Stimulated activated CD4-positive, alpha-beta T cell treated with anti-CD3 and anti-CD28 coated beads, Interleukin-15, amount 100 ng/mL, for 1 hour (primary cell): Measurements from ENCODE around the gene SNRNP27.
"Not testable (repeated sequence)": the region's sequence is repeated elsewhere in the genome, so short reads cannot be mapped to it uniquely, and the experiment has no call there.

Source experiments
- DNase-seq, 2 donors: peaks; one replicate each; pipeline ENCODE4 v3.0.0-alpha.2; 2020; ENCODE audit warnings: low read depth in 1 of 2, low spot score in 1 of 2

The SNRNP27 gene, protein sequence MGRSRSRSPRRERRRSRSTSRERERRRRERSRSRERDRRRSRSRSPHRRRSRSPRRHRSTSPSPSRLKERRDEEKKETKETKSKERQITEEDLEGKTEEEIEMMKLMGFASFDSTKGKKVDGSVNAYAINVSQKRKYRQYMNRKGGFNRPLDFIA

GRCh38 chr2:69893684-69894551, at the start of gene SNRNP27:
TSS of gene SNRNP27 (plus strand) at chr2:69893956. CDS start at chr2:69893985, 29 bp downstream.
- DNase-seq, result peak; percentile 60 to 72

DNA sequence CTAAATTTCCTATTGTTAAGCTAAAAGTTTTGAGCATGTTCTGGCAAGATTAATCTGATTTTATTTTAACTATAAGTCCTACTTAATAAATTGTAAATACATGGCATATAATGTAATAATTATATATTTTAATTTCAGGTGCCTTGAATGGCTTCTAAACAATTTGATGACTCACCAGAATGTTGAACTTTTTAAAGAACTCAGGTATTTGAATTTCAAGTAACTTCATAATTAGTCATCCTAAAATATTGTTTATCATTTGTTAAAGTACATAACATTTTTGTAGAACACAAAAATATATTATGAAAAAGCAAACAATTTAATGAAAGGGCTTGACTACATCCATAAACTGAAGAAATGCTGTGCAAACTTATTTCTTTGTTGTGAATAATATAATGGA, 49.8 kb upstream of the SNRNP27 start:
- no peak for DNase-seq

DNA sequence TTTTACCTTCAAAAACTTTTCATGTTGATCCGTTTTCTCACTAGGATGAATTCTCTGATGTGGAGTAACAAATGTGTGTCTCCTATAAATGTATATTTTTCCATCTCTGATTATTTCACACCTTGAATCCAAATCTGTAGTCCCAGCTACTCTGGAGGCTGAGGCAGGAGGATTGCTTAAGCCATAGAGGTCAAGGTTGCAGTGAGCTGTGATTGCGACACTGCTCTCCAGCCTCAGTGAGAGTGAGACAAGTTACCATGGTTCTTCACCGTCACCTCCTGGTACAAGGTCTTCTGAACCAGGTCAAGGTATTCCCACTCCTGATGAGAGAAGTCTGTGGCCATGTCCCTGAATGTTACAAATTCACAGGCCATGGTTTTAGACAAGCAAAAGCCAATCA, 49.2 kb upstream of the SNRNP27 start:
- DNase-seq, result no peak

GRCh38 chr2:69846182-69847067, 47.3 kb upstream of the SNRNP27 start:
- no peak for DNase-seq

DNA sequence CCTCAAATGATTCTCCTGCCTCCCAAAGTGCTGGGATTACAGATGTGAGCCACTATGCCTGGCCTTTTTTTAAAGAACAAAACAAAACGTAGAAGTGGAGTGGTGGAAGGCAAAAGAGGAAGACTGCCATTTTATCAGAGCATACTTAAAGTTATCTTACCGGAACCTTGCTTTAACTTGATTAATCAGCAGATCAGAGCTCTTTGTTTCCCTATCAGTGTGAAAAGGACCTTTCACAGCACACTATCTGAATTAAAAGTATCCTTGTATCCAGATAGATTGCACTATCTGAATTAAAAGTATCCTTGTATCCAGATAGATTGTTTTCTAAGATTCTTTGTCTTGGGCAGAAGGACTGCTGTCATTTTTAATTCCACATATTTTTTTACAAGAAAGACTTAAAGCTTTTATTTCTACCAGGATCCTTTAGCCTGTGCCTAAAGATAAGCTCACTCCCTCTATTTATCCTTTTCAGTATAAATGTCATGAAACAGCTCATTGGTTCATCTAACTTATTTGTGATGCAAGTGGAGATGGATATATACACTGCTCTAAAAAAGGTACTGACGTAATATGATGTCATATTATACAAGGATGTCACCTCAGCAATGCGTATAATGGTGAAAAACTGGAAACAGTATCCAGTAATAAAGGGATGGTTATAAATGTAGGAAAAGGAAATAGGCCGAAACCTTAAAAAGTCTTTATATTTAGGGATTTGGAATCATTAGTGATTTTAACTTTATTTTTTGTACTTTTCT, 46.5 kb upstream of the SNRNP27 start:
- no peak for DNase-seq

DNA sequence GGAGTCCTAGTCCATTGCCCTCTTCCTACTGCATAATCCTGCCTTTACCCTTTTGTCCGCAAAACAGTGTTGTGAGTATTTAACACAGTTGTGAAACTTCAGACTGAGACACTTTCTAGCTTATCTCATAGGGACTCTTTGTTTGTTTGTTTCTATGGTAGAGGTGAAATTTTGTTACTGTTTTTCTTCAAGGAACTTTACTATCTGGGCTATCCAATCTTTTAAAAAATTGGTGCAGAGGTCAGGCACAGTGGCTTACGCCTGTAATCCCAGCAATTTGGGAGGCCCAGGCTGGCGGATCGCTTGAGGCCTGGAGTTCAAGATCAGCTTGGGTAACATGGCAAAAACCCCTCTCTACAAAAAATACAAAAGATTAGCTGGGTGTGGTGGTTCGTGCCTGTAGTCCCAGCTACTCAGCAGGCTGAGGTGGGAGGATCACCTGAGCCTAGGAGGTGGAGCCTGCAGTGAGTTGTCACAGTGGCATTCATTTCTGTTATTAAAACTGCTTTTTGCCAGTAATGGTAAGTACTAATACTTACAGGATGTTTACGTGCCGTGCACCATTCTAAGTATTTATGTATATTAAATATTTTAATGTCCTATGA, 45.5 kb upstream of the SNRNP27 start:
- DNase-seq, result no peak

DNA sequence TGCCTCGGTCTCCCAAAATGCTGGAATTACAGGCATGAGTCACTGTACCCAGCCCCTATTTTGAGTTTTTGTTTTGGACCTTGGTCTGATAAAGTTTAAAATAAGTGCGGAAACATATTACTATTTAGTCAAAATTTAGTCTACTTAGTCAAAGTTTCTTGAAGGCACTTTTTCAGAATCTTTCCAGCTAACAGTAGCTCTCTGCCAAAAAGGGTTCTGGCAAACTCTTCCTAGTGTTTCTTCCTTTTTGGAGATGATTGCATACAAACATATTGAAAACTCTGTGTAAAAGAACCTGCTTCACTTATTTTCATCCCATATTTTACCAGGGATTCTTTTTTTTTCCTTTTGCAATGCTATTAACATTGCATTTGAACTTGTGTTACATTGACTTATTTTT, 35.5 kb upstream of the SNRNP27 start:
- DNase-seq, result no peak

DNA sequence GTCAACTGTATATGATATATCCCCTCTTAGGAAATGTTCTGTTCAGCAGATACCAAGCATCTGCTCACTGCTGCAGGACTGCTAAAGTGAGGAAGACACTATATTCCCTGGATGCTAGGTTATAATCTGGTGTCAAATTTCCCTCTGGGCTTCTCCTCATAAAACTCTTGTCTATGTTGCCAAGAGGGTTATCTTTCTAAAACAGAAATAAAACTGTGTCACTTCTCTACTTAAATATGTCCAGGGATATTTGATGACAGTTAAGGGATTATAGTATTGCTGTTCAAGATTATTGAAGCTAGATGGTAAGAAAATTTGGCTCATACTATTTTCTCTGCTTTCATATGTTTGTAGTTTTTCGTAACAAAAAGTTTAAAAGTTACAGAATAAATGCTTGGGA, 30.5 kb upstream of the SNRNP27 start:
- DNase-seq, result no peak

DNA sequence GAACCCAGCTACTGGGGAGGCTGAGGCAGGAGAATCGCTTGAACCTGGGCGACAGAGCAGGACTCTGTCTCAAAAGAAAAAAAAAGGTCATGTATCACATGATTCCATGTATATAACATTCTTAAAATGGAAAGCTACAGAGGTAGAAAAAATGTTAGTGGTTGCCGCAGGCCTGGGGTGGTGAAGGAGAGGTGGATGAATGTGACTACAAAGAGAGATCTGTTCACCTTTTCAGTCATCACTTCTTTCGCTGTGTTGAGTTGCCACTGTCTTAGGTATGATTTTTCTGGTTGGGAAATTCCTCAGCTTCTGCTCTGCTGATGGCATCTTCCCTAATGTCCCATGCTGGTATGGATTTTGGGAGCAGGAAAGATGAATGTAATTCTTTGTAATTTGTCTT, 5.3 kb upstream of the SNRNP27 start:
- DNase-seq, result no peak

GRCh38 chr2:69889302-69889701, 4.5 kb upstream of the SNRNP27 start:
- no peak for DNase-seq

- DNase-seq, result no peak
Measured at GRCh38 chr2:69890881-69891280, 2.9 kb upstream of the SNRNP27 start.

DNA sequence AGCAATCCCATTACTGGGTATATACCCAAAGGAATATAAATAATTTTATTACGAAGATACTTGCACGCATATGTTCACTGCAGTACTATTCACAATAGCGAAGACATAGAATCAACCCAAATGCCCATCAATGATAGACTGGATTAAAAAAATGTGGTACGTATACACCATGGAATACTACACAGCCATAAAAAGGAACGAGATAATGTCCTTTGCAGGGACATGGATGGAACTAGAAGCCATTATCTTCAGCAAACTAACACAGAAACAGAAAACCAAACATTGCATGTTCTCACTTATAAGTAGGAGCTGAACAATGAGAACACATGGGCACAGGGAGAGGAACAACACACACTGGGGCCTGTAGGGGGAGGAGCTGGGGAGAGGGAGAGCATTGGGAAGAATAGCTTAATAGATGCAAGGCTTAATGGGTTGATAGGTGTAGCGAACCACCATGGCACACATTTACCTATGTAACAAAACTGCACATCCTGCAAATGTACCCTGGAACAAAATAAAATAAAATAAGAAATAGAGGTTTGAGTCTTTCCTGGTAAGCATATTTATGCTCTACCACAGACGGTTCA, 825 bp upstream of the SNRNP27 start:
- not testable (repeated sequence) for DNase-seq

- DNase-seq, result not testable (repeated sequence)
Measured at GRCh38 chr2:69894737-69895136, 981 bp downstream of the SNRNP27 start.

- no peak for DNase-seq
Measured at GRCh38 chr2:69902213-69902922, 8.6 kb downstream of the SNRNP27 start.

DNA sequence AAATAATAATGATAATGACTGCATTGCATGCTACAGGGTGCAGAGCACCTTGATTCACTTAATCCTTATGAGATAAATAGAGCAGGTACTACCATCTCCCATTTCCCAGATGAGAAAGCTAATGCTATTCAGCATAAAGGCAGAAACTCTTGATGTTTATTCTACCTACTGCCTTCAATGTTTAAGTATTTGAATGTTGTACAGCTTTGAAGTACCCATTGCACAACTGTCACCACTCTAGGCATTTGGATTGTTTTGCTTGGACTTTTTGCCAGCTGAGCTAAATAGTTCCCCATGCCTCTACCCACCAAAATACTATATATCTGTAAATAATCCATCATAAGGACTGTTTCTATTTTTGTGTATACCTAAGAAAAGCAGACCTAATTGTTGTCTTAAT, 13.5 kb downstream of the SNRNP27 start:
- no peak for DNase-seq

DNA sequence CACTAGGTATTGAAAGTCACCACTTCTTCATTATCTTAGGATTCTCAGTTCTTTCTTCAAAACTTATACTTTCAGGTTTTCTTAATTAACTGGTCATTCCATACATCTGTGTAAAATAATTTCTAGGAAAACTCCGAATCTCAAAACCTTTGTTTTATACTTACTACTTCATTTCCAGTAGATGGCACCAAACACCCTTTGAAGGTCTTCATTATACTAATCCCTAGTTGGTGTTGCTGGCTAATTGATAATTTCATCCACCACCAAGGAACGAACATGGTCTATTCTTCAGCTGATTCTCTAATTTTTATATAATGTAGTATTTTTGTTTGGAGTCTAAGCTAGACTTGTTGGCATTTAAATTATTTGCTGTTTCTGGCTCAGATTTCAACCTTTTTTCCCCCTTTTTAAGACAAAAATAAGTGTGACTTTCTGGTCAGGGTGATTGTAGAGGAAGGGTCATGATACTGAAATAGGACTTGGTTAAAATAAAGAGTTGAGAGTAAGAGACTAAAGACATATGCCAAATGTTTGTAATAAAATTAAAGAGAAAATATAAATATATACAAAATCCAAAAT, 18.3 kb downstream of the SNRNP27 start:
- no peak for DNase-seq

GRCh38 chr2:69914164-69914949, 20.6 kb downstream of the SNRNP27 start:
- DNase-seq, result peak in 1 of 2 donors; percentile 99
